ENCODE measurements around the gene WFDC11.

Gene WFDC11

GRCh38 chr20:45621593-45621992 lies 48.4 kb downstream of the WFDC11 start:
- DNase-seq = peak; percentile 6

- no peak for DNase-seq
Measured at GRCh38 chr20:45617591-45617990, 52.4 kb downstream of the WFDC11 start.

GRCh38 chr20:45612314-45612713 lies 57.7 kb downstream of the WFDC11 start:
- no peak for DNase-seq

GRCh38 chr20:45611054-45611453 lies 59.0 kb downstream of the WFDC11 start:
- no peak for DNase-seq

- no peak for DNase-seq
Measured at GRCh38 chr20:45607810-45608209, 62.2 kb downstream of the WFDC11 start.
